Choroid plexus epithelial cell (primary cell): ENCODE measurements around the gene SVBP.
A peak's percentile ranks its signal among the peaks of the same experiment; 100 is the strongest.

Source experiments
- DNase-seq: peaks from one replicate; pipeline ENCODE4 v3.0.0-alpha.2; 2010; ENCODE audit warnings: low read depth
- H3K4me3 ChIP-seq: 2 replicates; pipeline ENCODE4 v1.5.1; 2011; ENCODE audit warnings: low read depth, mild to moderate bottlenecking, control low read depth, low read length, moderate library complexity
- CTCF ChIP-seq: conservative IDR thresholded peaks from 2 replicates; pipeline ENCODE4 v1.5.1; 2011; ENCODE audit warnings: low read depth, mild to moderate bottlenecking, control low read depth, inconsistent platforms, low read length, moderate library complexity

The SVBP gene

DNA sequence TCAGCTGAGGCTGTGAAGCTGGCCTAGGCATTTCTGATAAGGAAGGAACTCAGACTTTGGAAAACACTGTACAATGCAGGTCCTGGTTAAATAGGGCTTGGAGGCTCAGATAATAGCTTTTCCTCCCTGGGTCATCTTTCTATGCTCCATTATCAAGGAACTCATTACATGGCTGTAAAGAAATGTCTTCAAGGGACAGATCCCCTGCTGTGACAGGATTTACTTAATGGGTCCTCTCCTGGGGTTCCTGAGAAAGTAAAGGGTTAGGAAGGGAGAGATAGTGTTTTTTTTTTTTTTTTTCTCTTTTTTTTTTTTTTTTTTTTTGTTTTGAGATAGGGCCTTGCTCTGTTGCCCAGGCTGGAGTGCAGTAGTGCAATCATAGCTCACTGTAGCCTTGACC is 14.1 kb upstream of the SVBP start:
- no peak for TF ChIP-seq CTCF
- no peak for DNase-seq
- H3K4me3 ChIP-seq, result no peak overlapping the region

GRCh38 chr1:42830631-42831030 is 13.4 kb upstream of the SVBP start:
- DNase-seq, result no peak
- no peak overlapping the region for H3K4me3 ChIP-seq
- no peak for TF ChIP-seq CTCF

GRCh38 chr1:42825036-42825851 is 8.0 kb upstream of the SVBP start:
- DNase-seq, result no peak
- no peak for TF ChIP-seq CTCF
- H3K4me3 ChIP-seq, result no peak overlapping the region

GRCh38 chr1:42824481-42825035 is 7.4 kb upstream of the SVBP start:
- H3K4me3 ChIP-seq, result no peak overlapping the region
- TF ChIP-seq CTCF, result no peak
- DNase-seq, result no peak

DNA sequence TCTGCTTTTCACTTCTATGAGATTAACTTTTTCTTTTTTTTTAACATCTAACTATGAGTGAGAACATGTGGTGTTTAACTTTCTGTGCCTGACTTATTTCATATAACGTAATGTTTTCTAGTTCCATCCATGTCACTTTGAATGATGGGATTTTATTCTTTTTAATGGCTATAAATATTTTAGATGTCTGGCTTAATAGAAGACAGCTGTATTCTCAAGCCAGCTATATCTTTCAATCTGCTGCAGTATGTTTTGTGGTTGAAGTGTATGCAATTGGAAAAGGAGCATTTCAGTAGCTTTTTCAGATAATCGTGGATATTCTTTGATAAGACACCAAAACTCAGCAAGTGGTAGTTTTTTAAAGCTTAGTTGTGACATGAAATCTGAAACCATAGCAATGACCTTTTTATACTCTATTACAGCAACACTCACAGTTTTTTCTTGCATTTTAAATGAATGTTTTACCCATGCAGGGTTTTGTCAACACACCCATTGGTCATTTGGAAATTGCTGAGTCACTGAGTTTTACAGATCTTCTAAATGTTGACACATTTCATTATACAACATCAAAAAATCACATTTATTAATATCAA is 5.7 kb upstream of the SVBP start:
- no peak for TF ChIP-seq CTCF
- peak; percentile 71 for DNase-seq
- H3K4me3 ChIP-seq, result no peak overlapping the region

DNA sequence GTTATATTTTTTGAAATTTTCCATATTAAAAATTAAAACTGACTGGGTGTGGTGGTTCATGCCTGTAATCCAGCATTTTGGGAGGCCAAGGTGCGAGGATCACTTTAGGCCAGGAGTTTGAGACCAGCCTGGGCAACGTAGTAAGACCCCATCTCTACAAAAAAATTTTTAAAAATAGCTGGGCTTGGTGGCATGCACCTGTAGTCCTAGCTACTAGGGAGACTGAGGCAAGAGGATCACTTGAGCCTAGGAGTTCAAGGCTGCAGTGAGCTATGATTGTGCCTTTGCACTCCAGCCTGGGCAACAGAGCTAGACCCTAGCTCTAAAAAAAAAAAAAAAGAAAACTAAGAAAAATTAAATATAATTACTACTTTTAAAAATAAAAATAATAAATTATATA is 4.5 kb upstream of the SVBP start:
- H3K4me3 ChIP-seq, result no peak overlapping the region
- TF ChIP-seq CTCF, result no peak
- DNase-seq, result no peak
